C1 segment of cervical spinal cord (tissue), 14 donors: Measurements from ENCODE around the gene ST8SIA4.

Experiments
- DNase-seq, 14 donors: peaks; one replicate each; lab custom pipeline; 2025; lab: John Stamatoyannopoulos, UW

The ST8SIA4 gene

DNA sequence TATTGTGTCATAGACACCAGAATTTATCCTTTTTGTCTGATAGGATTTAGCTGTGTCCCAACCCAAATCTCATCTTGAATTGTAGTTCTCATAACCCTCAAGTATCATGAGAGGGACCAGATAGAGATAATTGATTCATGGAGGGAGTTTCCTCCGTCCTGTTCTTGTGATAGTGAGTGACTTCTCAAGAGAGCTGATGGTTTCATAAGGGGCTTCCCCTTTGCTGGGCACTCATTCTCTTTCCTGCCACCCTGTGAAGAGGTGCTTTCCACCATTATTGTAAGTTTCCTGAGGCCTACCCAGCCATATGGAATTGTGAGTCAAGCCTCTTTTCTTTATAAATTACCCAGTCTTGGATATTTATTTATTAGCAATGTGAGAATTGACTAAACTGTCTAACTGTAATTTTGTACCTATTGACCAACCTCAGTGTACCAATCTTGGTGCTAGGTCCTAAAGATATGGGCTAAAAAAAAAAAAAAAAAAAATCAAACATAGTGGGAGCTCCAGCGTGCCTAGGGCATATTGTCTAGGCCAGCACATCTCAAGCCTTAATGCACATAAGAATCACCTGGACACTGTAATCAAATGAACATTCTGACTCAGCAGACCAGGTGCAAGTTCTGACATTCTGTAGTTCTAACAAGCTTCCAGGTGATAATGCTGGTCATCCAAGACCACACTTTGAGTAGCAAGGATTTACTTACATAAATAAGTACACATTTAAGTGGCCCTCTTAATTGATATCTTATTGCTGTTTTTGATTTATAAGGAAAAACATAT lies 30.5 kb downstream of the ST8SIA4 start:
- DNase-seq, result no peak

DNA sequence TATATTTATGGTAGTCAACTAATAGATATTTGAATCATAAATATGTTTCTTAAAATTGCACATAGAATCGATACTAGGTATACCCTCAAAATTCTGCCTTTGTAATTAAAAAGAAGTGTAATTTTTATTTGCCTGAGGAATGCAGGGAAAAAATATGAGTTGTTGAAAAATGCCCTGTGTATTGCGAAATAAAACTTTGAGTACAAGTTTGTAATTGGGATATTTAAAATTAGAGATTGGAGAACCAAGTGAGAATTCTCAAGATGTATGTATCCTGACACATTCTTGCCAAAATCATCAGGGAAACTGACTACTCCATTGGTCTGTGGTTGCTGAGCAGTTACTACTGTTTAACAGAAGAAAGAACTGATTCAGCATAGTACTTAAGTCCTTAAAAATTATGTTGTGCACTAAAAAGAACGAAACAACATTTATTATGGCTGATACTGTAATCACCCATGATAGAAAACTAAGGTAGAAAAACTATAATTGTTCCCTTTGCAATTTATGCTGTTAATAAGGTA lies 36.0 kb downstream of the ST8SIA4 start:
- no peak for DNase-seq

DNA sequence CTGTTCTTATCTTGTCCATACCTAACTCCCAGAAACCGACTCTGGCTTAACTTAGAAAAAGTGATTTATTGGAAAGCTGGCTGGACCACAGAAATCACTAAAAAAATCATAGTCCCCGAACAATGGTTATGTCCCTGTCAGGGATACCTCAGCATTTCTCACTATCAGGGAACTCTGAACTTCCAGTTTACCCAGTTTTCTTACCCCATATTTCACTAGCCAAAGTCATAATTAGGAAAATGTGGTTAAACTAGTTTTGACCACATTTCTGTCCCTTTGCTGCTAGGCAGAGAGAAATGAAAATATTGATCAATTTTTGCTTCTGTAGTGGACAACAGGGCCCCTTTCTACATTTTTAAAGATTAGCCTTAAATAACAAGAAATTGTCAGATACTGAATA lies 38.2 kb downstream of the ST8SIA4 start:
- no peak for DNase-seq

DNA sequence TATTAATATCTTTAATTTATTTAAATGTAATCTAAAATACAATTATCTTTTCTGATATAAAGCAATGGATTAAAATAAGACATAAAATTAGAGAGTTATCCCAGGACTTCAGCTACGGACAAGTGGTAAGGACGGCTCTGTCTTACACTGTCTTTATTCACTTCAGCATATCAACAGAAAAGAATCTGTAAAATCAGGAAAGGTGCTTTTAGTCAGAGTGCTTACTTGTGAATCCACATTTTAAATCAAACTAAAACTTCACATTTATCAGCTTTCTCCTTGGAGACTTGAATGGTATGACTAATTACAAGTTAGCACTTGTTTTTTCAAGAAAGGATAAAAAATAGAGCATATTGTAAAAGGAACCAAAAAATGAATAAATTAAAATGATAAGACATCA lies 39.3 kb downstream of the ST8SIA4 start:
- DNase-seq, result no peak

DNA sequence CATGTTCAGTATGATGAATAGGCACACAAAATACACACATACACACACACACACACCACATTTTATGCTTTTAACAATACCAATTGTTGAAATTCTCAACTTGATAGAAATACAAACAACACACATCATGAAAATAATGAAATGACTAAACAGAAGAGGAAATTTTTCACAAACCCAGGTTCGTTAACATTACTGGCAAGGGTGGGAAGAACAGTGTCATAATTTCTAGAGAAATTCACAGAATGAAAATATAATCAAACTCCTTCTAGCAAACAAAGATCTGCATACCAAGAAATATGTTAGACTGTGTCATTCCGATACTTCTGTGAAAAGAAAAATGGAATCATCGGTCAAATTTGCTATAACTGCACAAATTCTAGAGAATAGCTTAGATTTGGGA lies 41.9 kb downstream of the ST8SIA4 start:
- DNase-seq, result no peak

DNA sequence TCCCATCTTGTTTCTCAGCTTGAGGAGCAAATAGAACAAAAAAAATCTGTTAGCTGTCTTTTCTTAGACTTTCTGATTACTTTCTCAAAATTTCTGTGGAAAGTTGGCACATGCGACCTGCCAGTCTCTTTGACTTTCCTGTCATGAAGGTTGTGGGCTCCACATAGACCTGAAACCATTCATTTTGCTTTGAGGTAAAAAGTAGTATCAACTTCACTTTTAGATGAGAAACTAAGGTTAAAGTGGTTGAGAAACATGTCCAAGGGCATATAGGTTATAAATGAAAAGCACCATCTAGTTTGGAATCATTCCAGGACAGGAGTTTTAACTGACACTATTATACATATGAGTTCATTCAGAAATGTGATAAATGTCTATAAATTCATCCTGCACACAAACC lies 42.7 kb downstream of the ST8SIA4 start:
- no peak for DNase-seq

DNA sequence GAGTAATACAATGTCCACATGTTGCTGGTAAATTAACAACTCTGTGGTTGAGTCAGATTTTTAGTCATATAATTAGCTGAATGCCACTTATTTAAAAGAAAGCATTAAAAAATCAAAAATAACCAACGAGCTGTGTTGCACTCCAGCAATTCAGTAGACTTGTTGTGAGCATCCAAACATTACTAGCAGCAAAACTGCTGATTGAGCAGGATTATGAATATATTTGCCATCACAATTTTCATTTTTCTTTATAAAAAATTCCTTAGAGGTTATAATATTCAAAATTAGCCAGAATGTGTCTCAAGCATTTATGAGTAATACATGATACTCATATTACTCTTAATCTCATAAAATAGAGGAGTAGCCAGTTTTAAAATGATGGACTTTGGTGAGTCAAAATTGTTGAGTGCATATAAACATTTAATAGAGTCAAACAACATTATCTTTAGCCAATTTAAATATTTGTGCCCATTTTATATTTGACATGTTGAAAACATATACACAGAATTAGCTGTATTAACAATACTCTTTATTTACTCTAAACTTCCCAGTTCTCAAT lies 44.0 kb downstream of the ST8SIA4 start:
- no peak for DNase-seq

DNA sequence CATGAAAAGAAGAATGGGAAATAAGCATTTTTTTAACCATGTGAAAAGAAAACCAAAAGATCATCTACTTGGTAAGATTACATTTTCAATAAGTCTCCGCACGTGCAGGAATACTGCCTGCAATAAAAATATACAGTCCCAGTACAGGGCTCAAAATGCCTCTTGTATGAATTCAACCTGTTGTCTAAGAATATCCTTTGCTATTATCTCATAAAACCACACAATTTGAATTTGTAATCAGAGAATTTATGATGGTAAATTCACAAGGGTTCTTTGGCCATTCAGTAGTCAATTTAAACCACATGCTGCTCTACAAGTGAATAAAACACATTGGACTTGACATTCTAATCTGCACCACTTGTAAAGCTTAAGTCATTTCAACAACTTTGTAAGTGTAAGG lies 46.6 kb downstream of the ST8SIA4 start:
- DNase-seq, result no peak

DNA sequence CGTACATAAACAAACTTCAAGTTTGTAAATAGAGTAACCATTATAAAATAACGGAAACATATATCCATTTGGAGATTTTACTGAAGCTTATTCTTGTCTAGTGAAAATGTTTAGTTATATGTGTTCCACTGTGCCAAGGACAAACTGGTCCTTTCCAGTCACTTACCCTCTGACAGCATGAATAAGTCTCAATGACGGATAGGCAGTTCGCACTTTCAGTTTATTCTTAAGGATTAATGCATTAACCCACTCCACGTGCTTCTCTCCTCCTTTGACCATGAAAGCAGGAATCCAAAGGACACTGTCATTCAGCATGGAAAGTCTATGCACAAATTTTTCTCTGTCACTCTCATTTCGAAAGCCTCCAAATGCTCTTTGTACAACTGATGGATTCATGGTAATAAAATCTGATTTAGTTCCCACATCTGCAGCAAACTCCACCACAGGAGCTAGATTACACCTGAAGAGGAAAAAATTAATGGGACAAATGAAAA lies 47.1 kb downstream of the ST8SIA4 start:
- no peak for DNase-seq

DNA sequence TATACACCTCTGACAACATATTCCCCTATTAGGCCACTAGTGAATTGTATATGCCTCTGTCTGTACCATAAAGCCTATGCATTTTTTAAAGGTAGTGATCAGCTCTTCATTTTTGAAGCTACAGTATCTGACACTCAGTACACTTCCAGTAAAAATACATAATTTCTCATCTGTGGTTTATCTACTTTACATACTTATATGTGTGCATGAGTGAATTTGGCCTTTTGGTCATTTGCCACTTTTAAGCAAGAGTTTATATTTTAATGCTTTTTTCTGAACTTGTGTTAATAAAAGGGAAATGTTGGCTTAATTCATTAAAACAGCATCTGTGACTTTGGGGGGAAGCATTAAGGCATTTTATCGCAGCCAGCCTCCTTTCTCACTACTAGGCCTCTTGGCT lies 47.8 kb downstream of the ST8SIA4 start:
- DNase-seq, result no peak

DNA sequence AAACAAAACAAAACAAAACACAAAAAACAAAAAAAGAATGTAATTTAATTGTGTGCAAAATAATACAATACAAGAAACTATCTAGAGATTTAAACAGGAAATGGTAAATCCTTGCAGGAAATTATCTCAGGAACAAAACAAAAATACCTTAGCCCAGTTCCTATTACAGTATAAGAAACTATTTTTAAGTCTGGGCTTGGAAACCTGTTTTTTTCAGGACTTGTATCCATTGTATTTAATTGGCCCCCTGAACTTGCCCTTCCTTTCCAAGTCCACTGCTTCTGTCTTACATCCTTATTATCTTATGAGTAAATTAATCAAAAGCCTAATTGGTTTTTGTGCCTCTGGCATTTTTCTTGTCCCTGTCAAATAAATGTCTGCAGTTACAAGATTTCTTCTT lies 48.5 kb downstream of the ST8SIA4 start:
- no peak for DNase-seq

DNA sequence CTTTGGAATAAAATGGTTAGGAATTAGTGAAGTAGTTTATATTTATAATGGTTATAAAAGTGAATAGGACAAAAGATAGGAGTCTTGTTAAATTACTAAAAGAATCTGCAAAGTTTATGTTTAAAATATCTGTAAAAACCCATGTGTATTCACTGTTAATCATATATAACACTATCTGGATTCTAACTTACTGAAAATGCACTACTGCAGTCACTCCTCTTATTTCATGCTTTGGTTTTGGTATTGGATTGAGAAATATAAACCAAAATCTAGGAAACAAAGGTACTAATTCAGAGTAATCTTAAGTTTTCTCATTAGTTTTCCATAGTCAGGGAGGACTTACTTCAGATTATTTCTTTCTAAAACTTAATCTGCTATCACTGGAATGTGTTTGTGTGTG lies 49.5 kb downstream of the ST8SIA4 start:
- no peak for DNase-seq

DNA sequence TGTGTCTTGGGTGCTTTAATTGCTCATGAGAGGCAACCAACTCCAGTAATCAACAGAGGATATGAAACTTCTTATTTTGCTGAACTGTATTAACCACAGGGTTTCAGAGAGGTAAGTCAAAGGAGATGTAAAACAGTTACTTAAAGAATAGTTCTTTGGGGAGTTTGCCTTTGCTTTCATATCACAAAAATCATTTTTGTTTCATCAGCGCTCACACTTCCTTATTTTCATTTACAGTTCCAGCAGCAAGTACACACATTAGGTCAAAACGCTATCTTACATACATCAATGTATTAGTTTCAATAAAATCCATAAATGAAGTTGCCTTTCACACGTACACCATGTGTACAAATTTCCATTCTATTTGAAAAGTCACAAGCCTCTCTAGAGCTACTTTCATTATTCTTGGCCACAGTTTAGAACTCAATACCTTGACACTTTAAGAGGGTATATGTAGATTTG lies 50.1 kb downstream of the ST8SIA4 start:
- no peak for DNase-seq

DNA sequence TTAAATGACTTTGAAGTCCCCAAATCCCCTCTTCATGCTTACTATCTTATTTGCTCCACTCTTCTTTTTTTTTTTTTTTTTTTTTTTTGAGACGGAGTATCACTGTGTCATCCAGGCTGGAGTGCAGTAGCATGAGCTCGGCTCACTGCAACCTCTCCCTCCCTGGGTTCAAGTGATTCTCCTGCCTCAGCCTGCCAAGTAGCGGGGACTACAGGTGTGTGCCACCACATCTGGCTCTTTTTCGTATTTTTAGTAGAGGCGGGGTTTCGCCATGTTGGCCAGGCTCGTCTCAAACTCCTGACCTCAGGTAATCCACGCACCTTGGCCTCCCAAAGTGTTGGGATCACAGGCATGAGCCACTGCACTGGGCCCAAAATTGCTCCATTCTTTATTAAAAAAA lies 51.0 kb downstream of the ST8SIA4 start:
- no peak for DNase-seq

DNA sequence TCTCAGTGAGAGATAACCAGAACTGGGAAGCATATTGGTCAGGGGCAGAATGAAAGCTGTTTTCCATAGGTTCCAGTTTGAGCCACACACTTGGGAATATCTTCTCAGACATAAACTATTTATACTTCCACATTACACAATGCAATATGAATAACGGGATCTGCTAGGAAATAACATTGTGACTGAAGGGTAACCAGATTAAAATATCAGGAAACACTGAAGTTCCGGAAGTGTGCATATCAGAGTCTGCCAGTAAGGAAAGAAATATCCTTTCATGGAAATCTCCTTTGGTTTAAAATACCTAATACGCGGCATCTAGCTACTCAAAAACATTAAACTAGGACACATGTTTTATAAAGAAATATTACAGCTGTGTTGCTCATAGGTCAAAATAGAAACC lies 56.3 kb downstream of the ST8SIA4 start:
- DNase-seq, result no peak

DNA sequence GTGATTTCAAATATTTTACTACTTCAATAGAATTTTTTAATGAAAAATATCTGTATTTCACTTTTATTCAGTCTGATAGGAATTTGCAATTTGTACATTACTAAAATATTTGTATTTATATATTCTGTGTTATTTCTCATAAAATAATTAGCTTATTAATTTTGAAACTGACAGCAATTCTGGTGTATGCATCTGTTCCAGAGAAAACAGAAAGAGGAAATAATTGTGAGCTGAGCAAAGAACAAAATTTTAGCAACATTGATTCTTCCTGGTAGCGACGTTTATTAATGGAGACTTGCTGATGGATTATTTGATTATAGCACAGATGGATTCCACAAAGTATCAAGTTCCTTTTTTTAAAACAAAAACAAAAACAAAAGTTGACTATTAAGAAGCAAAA lies 61.0 kb downstream of the ST8SIA4 start:
- DNase-seq, result no peak

DNA sequence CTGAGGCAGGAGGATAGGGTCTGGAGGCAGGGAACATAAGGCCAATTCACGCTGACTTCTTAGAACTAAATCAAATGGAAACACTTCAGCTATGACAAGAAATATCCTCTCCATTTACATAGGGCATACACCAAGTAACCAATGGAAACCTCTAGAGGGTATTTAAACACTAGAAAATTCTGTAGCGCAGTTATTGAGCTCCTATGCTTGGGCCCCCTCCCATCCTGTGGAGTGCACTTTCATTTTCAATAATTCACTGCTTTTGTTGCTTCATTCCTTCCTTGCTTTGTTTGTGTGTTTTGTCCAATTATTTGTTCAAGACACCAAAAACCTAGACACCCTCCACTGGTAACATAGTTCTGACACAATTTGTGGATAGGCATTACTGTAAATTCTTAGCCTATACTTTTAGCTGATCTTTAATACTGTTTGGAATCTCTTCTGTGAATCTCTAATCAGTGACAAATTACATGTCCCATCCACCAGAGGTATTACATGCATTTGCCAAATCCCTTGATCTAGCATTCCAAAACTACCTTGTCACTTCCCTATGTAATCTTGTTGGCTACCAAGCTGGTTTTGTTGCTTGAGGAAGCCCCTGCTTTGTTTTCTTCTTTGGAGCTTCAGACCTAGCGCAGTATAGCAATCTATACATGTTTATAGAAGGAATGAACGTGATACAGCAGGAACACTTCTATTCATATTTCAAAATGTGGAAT lies 61.6 kb downstream of the ST8SIA4 start:
- DNase-seq, result no peak

DNA sequence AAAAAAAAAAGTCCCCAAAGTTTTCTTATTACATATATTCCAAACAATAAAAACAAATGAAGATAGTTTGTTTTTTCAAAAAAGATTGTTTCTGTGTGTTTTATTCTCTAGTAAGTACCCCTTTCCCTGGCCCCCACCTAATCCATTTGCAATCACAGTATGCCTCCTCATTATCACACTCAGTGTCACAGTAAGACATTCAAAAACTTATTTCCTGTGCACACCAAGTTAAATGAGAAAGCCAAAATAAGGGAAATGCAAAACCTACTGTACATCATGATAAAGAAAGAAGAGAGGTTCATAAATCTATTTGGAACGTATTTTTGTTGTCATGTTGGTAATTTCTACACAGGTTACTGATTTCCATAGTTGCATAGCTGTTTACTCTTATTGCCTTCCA lies 62.3 kb downstream of the ST8SIA4 start:
- no peak for DNase-seq

DNA sequence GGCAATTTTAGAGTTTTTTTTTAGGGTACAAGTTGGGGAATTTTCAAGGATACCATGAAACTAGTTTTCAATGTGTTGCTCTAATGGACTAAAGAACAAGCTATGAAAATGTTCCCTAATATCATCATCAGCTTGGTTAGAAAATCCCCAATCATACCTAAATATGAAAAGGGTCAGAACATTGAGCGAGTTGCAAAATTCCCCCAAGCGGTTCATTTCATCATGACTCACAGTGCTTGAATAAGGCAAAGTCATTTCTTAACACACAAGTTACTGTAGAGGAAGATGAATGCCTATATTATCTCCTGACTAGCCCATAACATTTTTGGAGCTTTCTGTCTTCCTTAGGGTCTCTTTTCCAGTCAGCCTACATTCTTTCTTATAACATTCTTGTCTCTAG lies 62.7 kb downstream of the ST8SIA4 start:
- DNase-seq, result no peak

DNA sequence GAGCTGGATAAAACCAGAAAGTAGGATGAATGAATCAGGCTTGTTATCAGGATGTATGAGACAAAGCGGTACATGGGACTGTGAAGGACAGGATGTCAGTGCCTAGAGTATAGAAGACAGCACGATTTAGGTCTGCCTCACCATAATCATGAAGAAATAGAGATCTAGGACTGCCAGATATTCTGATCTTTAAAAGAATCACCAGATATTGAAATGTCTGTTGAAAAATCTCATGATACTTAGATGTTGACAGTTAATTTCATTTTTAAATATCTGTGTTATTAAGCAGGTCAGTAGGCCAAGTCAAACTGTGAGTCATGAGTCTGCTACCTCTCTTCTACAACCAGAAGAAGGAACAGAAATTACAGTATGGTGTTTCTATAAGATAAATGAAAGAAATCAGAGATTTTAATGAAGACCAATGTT lies 65.0 kb downstream of the ST8SIA4 start:
- DNase-seq, result no peak

DNA sequence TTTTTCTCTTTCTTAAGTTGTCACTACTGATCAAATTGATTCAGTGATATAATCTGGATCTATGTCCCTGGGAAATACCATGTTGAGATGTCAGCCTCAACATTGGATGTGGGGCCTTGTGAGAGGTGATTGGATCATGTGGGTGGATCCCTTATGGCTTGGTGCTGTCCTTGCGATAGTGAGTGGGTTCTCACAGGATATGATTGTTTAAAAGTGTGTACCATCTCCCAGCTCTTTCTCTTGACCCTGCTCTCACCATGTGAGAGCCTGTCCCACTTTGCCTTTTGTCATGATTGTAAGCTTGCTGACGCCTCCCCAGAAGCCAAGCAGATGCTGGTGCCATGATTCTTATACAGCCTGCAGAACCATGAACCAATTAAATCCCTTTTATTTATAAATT lies 68.6 kb downstream of the ST8SIA4 start:
- no peak for DNase-seq
